ENCODE data around the gene CAP1.
"Not testable (repeated sequence)": the region's sequence is repeated elsewhere in the genome, so short reads cannot be mapped to it uniquely, and the experiment has no call there.

The CAP1 gene

DNA sequence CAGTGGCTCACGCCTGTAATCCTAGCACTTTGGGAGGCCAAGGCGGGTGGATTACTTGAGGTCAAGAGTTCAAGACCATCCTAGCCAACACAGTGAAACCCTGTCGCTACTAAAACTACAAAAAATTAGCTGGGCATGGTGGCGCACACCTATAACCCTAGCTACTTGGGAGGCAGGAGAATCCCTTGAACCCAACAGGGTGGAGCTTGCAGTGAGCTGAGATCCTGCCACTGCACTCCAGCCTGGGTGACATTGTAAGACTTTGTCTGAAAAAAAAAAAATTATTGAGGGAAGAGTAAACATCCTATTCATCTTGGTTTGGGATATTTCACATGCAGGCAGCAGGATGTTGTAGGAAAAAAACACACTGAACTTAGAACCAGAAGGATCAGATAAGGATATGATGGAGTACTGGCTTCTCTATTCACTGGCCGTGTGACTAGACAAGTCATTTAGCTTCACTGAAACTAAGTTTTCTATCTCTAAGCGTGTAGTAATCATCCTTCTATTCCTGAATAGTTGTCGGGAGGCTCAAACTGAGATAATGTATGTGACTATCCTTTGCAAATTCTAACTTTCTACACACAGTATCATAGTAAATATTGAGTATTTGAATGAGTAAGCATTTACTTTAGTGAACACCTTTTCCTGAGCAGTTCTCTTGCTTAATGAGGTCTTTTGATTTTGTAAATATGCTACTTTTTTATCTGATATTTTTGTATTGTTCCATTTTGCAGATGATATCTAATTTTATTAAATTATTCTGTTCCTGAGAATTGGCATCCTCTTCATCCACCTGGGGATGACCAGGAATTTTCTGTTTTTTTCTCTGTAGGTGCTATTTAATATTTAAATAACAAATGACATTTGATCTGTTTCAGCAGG lies 18.2 kb downstream of the CAP1 start:
- DNase-seq (no peak), ATAC-seq (no peak)

DNA sequence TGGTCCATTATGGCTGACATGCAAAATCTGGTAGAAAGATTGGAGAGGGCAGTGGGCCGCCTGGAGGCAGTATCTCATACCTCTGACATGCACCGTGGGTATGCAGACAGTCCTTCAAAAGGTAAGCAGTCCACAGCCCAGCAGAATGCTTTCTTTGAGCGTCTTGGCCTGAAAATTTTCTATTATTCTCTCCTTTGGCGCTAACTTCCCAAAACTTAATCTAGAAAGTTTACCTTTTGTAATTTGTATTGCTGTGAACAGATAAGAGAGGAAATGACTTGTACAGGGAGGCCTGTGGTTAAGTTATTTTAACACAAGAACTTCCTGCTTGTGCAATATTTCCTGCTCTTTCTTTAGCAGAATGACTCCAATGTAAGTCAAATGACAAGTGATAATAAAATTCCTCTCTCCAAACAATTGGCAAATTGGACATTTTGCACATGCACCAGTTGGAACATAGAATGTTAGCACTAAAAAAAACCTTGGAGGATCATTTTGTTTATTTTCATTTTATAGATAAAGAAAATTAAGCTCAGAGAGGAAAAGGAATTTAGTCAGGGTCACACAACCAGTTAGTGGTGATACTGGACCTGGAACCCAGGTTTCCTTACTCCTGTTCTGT lies 18.9 kb downstream of the CAP1 start:
- peak; percentile 73 for ATAC-seq
- DNase-seq = no peak

GRCh38 chr1:40059960-40060750 lies 19.6 kb downstream of the CAP1 start:
- ATAC-seq (no peak), DNase-seq (no peak)

GRCh38 chr1:40064797-40065499 lies 24.4 kb downstream of the CAP1 start:
- ATAC-seq (no peak), DNase-seq (no peak)

DNA sequence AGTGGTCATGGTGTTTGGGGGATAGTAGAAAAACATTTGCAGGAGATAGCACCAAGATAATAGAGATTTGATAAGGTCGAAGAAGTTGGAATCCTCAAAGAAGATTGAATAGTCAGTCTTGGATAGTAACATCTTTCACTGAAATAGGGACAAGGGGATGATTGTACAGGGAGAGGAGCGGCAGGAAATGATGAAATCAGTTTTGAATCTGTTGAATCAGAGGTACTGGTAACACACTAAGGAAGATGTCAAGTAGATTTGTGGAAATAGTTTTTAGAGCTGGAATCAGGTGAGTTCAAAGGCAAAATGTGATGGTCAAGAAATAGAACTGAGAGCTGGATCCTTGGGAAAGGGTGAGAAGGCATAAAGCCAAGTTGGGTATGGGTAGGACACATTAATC lies 26.5 kb downstream of the CAP1 start:
- ATAC-seq = peak; percentile 39

GRCh38 chr1:40067851-40068250 lies 27.3 kb downstream of the CAP1 start:
- no peak for DNase-seq
- ATAC-seq = no peak

More for the DNA sequence above, 26.5 kb downstream of the CAP1 start:
- DNase-seq = no peak

DNA sequence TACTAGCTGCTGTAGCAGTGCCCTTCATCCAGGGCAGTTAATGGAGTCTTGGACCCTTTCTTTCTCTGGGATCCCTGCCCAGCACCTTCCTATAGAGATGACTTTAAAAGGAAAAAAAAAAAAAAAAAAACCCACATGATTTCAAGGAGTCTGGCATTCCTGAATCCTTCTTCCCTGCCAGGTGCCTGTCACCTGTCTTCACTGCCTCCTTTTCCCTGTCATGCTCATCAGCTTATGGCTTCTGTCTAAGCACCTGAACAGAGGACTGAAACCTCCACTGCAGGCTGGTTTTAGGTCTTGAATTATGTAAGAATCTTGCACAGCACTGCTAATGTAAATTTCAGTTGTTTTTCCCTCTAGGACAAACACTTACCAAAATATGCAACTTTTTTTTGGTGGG lies 31.6 kb downstream of the CAP1 start:
- ATAC-seq = no peak

DNA sequence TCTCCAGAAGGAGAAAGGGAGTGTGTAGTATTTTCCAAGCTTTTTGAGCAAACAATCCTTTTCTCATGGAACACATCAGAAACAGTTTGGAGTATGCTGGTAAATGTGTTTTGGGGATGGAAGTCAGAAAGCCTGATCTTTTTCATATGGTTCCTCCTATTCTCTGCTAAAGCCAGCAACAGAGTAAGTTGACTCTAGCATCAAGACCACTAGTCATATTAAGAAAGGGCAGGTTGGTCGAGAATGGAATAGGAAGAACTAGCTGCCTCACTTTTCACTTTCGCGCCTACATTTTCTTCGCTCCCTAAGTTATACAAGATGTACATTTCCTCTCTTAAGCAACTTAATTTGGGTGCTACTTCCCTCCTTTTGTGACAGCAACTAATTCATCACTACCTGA lies 32.5 kb downstream of the CAP1 start:
- no peak for ATAC-seq
- DNase-seq = no peak

More for the DNA sequence above, 31.6 kb downstream of the CAP1 start:
- DNase-seq = no peak

GRCh38 chr1:40075266-40075665 lies 34.7 kb downstream of the CAP1 start:
- ATAC-seq (no peak), DNase-seq (no peak)

GRCh38 chr1:40076895-40077312 lies 36.4 kb downstream of the CAP1 start:
- DNase-seq (no peak), ATAC-seq (no peak)

DNA sequence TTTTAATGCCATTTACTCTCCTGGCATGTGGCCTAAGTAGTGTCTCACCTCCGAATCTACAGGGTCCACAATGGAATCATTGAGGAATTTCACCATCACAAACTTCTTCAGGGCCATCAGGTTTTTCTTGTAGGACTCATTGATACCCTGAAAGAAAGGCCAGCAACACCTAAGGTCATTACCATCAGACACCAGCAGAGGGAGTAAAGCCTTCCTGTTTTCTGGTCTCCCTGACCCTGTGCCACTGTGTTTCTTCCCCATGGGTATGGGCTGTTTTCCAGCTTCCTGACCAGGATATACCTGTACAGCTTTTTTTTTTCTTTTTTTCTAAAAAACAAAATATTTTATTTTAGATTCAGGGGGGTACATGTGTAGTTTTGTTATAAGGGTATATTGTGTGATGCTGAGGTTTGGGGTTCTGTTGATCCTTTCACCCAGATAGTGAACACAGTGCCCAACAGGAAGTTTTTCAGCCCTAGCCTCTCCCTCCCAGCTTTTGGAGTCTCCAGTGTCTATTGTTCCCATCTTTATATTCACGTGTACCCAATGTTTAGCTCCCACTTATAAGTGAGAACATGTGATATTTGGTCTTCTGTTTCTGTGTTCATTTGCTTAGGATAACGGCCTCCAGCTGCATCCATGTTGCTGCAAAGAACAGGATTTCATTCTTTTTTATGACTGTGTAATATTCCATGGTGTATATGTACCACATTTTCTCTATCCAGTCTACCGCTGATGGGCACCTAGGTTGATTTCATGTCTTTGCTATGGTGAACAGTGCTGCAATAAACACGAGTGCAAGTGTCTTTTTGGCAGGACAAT lies 38.2 kb downstream of the CAP1 start:
- DNase-seq (peak; percentile 53), ATAC-seq (peak; percentile 66)

GRCh38 chr1:40079774-40080400 lies 39.4 kb downstream of the CAP1 start:
- DNase-seq = no peak
- ATAC-seq = no peak

- no peak for ATAC-seq
- DNase-seq = no peak
Observed at GRCh38 chr1:40081871-40082270, 41.3 kb downstream of the CAP1 start.

DNA sequence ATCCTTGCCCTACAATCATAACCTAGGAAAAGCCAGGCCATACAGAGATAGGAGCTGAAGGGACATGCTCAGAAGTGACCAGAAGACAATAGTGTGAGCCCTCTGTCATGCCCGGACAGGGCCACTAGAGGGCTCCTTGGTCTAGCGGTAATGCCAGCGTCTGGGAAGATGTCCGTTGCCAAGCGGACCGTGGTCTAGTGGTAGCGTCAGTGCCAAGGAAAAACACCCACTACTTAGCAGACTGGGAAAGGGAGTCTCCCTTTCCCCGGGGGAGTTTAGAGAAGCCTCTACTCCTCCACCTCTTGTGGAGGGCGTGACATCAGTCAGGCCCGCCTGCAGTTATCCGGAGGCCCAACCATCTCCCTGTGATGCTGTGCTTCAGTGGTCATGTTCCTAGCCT lies 44.2 kb downstream of the CAP1 start:
- peak; percentile 60 for DNase-seq
- not testable (repeated sequence) for ATAC-seq

- DNase-seq = no peak
- ATAC-seq = no peak
Observed at GRCh38 chr1:40090652-40091355, 50.3 kb downstream of the CAP1 start.

DNA sequence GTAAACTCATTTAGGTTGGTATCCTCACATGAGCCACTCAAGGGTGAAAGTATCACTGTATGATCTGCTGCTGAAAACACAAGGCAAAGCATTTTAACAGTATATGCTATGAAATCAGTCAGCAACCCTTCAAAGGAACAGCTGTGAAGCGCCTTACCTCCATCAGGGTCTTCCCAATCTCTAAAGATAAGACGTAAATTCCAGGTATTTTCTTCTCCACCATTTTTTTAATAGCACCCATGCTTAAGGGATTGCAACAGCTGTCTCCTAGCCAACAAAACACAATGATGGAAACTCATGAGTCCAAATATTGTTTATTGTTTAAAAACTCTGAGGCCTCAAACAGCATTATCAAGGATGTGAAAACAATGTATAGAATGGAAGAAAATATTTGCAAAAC lies 51.7 kb downstream of the CAP1 start:
- ATAC-seq (no peak), DNase-seq (no peak)

DNA sequence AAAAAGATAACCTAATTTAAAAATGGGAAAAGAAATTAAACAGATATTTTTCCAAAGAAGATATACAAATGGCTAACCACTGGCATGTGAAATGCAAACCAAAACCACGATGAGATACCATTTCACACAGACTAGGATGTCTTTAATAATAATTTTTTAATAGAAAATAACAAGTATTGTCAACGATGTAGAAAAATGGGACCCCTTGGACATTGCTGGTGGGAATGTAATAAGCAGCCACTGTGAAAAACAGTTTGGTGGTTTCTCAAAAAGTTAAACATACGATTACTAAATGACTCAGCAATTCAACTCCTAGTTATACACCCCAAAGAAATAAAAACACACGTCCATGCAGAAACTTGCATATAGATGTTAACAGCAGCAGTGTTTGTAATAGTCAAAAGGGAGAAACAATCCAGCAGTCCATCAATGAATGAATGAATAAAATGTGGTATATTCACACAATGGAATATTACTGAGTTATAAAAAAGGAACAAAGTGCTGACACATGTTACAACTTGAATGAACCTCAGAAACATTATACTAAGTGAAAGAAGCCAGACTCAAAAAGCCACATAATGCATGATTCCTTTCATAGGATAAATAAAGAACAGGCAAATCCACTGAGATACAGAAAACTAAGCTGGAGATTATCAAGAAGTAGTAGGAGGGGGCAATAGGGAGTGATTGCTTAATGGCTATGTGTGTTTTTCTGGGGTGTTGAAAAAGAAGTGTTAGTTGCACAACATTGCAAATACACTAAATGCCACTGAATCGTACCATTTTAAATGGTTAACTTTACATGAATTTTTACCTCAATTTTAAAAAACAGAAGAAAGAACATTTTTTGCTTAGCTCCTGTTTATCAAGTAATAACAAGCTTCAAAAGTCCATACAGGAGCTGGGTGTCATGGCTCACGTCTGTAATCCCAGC lies 52.4 kb downstream of the CAP1 start:
- DNase-seq (no peak), ATAC-seq (no peak)

GRCh38 chr1:40094466-40095110 lies 54.1 kb downstream of the CAP1 start:
- ATAC-seq (no peak), DNase-seq (no peak)

DNA sequence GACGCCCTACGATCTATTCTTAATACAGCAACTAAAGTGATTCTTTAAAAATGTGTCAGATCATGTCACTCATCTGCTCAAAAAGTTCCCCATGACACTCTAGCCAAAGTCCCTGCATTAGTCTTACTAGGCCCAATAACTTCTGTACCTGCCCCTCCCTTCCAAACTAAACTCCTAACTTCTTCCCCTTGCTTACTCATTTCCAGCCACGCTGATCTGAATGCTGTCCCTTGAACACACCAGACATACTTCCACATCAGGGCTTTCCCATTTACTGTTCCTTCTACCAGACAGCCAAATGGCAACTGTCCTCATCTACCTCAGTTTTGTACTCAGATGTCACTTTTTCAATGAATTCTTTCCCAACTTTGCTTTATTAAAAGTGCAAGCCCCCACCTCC lies 55.3 kb downstream of the CAP1 start:
- no peak for DNase-seq
- no peak for ATAC-seq

Data from stimulated activated naive CD8-positive, alpha-beta T cell treated with anti-CD3 and anti-CD28 coated beads, Interleukin-15, Interleukin-2, amounts not matched to agents 100 U/mL and 50 U/mL, for 24 hours (primary cell).